Pancreas (tissue), 10 donors: Measurements from ENCODE around the gene SLC15A1. TPM values are rescaled to one million over a fixed set of nuclear protein-coding genes. Genes with fewer than 3 reads are reported as not detected.
A peak's percentile ranks its signal among the peaks of the same experiment; 100 is the strongest.

ENCODE experiments used
- ATAC-seq, 4 donors: fragments of 200-7000 bp; cut with Tn5 transposase; one replicate each; pipeline versions ENCODE4 v1.8.0 to v1.9.1; 2020; ENCODE audit warnings: mild to moderate bottlenecking in 4 of 4, moderate library complexity in 4 of 4
- DNase-seq, 6 donors: peaks; one replicate each; pipeline ENCODE4 v3.0.0-alpha.2; 2020
- FAIRE-seq: peaks from 2 replicates; lab custom pipeline; 2012; peaks lifted over from hg19 to GRCh38; lab: Jason Lieb, UNC
- H3K27ac ChIP-seq, 4 donors: fragments of 200-600 bp; sonication (generic); 1 replicate in 3 of 4; 2 replicates in 1 of 4; pipeline versions ENCODE4 v1.5.0 to v1.8.0; 2020
- H3K27me3 ChIP-seq, 4 donors: fragments of 200-600 bp; one replicate each; pipeline ENCODE4 v1.8.0; 2021
- H3K36me3 ChIP-seq, 3 donors: fragments of 200-600 bp; sonication (generic) in 1 of 3; one replicate each; pipeline versions ENCODE4 v1.5.0 to v1.8.0; 2020 to 2021
- H3K4me1 ChIP-seq, 3 donors: fragments of 200-600 bp; one replicate each; pipeline ENCODE4 v1.8.0; 2021
- H3K4me3 ChIP-seq, 4 donors: fragments of 200-600 bp; sonication (generic) in 2 of 4; one replicate each; pipeline versions ENCODE4 v1.5.0 to v1.8.0; 2020 to 2021
- H3K9me3 ChIP-seq, 4 donors: fragments of 200-600 bp; one replicate each; pipeline ENCODE4 v1.8.0; 2021
- CTCF ChIP-seq, 4 donors: fragments of 200-600 bp; sonication (generic) in 3 of 4; IDR thresholded peaks; one replicate each; pipeline versions ENCODE4 v1.5.0 to v1.8.0; 2021; ENCODE audit warnings: antibody characterized with exemption in 4 of 4
- WGBS, 2 donors: extraction: QIAGEN DNeasy Blood & Tissue Kit; methylation state at CpG; one replicate each; pipeline ENCODE4 v1.1.7; 2013; 5-methylcytosine and 5-hydroxymethylcytosine counted together
- intact Hi-C, 3 donors: fragments of 100-400 bp; cut with DNase I; formaldehyde crosslinking; loops; one replicate each; pipeline versions ENCODE4 v1.11.1 to v1.14.2; 2022
- polyA plus RNA-seq, 2 donors: library from polyadenylated mRNA; stranded (reverse); fragments of 200-250 nt; gene quantifications; one replicate each; pipeline ENCODE4 v1.2.3, GENCODE V29; 2013
- total RNA-seq, 6 donors: library from RNA; stranded (reverse); fragmentation: NEBNext Ultra II Directional in 4 of 6; extraction: Animal tissue kit (Norgen Biotek cat#: 25700) in 4 of 6; gene quantifications; one replicate each; pipeline versions ENCODE4 v1.2.1 to v1.2.4, GENCODE V29; 2021 to 2023
- donor health status: healthy with polysubstance abuse.
- donor health status: DM: no; HTN: no; CAD: no; lungs with moderate emphysema.
- donor health status: DM: no; HTN: no; CAD: no.
- donor health status: control.
- donor health status: control.
- donor health status: Bipolar disorder and iron deficiency.
- donor health status: DM: yes; HTN: yes; CAD: no.
- donor health status: DM: no; HTN: no; CAD: no.
- donor health status: DM: no; HTN: no; CAD: no.
- donor health status: DM: yes; HTN: yes; CAD: no.

The SLC15A1 gene
- total and polyA plus RNA-seq, 8 donors, result 4.6 to 16.7 (median 6.6) TPM

- ATAC-seq (no peak), FAIRE-seq (no peak), DNase-seq (no peak)
- Histone ChIP-seq H3K9me3 (no peaks in the 10 kb centered on the region), H3K4me1 (no peaks in the 10 kb centered on the region), H3K36me3 (no peaks in the 10 kb centered on the region), H3K27me3 (no peaks in the 10 kb centered on the region), H3K4me3 (no peak overlapping the region), H3K27ac (no peak overlapping the region)
- no peak for TF ChIP-seq CTCF (IDR thresholded peaks at IDR 0.05)
- 76 to 80% methylated on average over 10 of the region's 10 CpGs for WGBS, 2 donors
- intact Hi-C loops, result no loop called here
Measured at GRCh38 chr13:98787173-98787572, 34.7 kb upstream of the SLC15A1 start.

DNA sequence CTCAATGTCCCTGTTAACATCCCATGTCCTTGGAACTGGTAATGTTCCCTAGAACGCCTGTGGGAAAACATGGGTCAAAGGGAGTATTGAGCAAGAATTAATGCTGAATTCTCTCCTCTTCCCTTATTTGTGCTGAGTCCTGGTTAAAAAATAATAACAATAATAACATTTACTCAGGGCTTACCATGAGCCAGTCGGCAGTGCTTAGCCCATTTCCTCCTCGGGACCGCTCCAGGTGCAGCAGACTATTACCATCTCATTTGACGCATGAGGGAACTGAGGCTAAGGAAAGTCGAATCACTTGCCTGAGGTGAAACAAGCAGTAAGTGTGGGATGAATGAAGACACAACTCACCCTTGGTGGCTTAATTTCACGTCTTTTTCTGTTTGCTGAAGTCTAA lies 33.6 kb upstream of the SLC15A1 start:
- peak in 1 of 4 donors; percentile 24 for ATAC-seq
- FAIRE-seq, result no peak
- Histone ChIP-seq H3K27ac (no peak overlapping the region), H3K4me3 (no peak overlapping the region), H3K4me1 (no peaks in the 10 kb centered on the region), H3K27me3 (no peaks in the 10 kb centered on the region), H3K36me3 (no peaks in the 10 kb centered on the region), H3K9me3 (no peaks in the 10 kb centered on the region)
- intact Hi-C loops, result no loop called here
- 37 to 43% methylated on average over 7 of the region's 7 CpGs for WGBS, 2 donors
- DNase-seq, result no peak
- TF ChIP-seq CTCF (IDR thresholded peaks at IDR 0.05), result no peak

- no peak overlapping the region for H3K4me3 ChIP-seq
- ATAC-seq, result no peak
- H3K27me3 ChIP-seq, result no peaks in the 10 kb centered on the region
- intact Hi-C loops, result no loop called here
- no peak overlapping the region for H3K27ac ChIP-seq
- no peaks in the 10 kb centered on the region for H3K4me1 ChIP-seq
- no peaks in the 10 kb centered on the region for H3K36me3 ChIP-seq
- FAIRE-seq, result no peak
- TF ChIP-seq CTCF (IDR thresholded peaks at IDR 0.05), result no peak
- DNase-seq, result no peak
- H3K9me3 ChIP-seq, result no peaks in the 10 kb centered on the region
- 83 to 84% methylated on average over 10 of the region's 10 CpGs for WGBS, 2 donors
Measured at GRCh38 chr13:98785405-98785804, 32.9 kb upstream of the SLC15A1 start.

DNA sequence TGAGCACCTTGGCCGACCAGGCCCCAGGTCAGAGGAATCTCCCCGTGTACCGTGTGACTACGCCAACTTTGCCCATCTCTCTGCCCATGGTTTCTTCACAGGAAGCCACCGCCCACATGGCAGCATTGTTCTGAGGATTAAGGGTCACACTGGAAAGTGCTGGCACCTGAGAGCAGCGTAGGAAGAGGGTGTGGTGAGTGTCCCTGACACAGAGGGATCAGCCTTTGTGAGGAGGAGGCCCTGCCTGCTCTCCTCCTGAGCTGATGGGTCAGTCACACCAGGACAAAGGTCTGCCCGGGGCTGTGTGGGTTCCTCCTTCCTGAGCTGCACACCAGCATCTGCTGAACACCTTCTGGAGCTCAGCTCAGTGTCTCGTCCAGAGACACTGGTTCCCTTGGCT lies 32.2 kb upstream of the SLC15A1 start:
- Histone ChIP-seq H3K4me3 (no peak overlapping the region), H3K27ac (no peak overlapping the region), H3K27me3 (no peaks in the 10 kb centered on the region), H3K9me3 (no peaks in the 10 kb centered on the region), H3K4me1 (no peaks in the 10 kb centered on the region), H3K36me3 (no peaks in the 10 kb centered on the region)
- ATAC-seq, result no peak
- no peak for DNase-seq
- no peak for TF ChIP-seq CTCF (IDR thresholded peaks at IDR 0.05)
- intact Hi-C loops, result no loop called here
- WGBS, 2 donors, result 85 to 89% methylated on average over 8 of the region's 8 CpGs
- no peak for FAIRE-seq

GRCh38 chr13:98783856-98784478 lies 31.5 kb upstream of the SLC15A1 start:
- no peak for TF ChIP-seq CTCF (IDR thresholded peaks at IDR 0.05)
- Histone ChIP-seq H3K27ac (no peak overlapping the region), H3K4me3 (no peak overlapping the region), H3K9me3 (no peaks in the 10 kb centered on the region), H3K27me3 (no peaks in the 10 kb centered on the region), H3K36me3 (no peaks in the 10 kb centered on the region), H3K4me1 (no peaks in the 10 kb centered on the region)
- ATAC-seq (no peak), DNase-seq (no peak), FAIRE-seq (no peak)
- intact Hi-C loops, result no loop called here
- WGBS, 2 donors, result 85 to 86% methylated on average over 12 of the region's 12 CpGs
